Activated CD4-positive, alpha-beta T cell treated with anti-CD3 and anti-CD28 coated beads for 1 hour (primary cell): ENCODE measurements around the gene LBX2.

ENCODE experiments used
- DNase-seq: peaks from one replicate; pipeline ENCODE4 v3.0.0-alpha.2; 2020

LBX2 gene

GRCh38 chr2:74525717-74526648, 26.6 kb upstream of the LBX2 start, which contains the start of gene DQX1:
Gene DQX1, minus strand, starts transcription at chr2:74526231. Its CDS starts 502 bp downstream, at chr2:74525729.
- DNase-seq: no peak

- no peak for DNase-seq
Measured at GRCh38 chr2:74524955-74525716, 25.7 kb upstream of the LBX2 start.

- DNase-seq: no peak
Measured at GRCh38 chr2:74524005-74524404, 24.6 kb upstream of the LBX2 start.

GRCh38 chr2:74522516-74522915, 23.1 kb upstream of the LBX2 start:
- DNase-seq: no peak

GRCh38 chr2:74516650-74517049, 17.2 kb upstream of the LBX2 start:
- DNase-seq: no peak

- DNase-seq: peak; percentile 60
Measured at GRCh38 chr2:74515981-74516633, 16.7 kb upstream of the LBX2 start.

GRCh38 chr2:74515271-74515980, 16.0 kb upstream of the LBX2 start:
- no peak for DNase-seq

GRCh38 chr2:74514368-74515270, 15.2 kb upstream of the LBX2 start, which contains the start of gene TLX2:
Gene TLX2, plus strand, starts transcription at chr2:74514450. Its CDS starts 357 bp downstream, at chr2:74514807.
- no peak for DNase-seq

GRCh38 chr2:74513605-74514367, 14.4 kb upstream of the LBX2 start:
- no peak for DNase-seq

- DNase-seq: no peak
Measured at GRCh38 chr2:74512744-74513604, 13.6 kb upstream of the LBX2 start.

- no peak for DNase-seq
Measured at GRCh38 chr2:74511104-74511989, 11.9 kb upstream of the LBX2 start.

GRCh38 chr2:74510272-74510671, 10.9 kb upstream of the LBX2 start:
- no peak for DNase-seq

GRCh38 chr2:74507926-74508520, 8.6 kb upstream of the LBX2 start:
- DNase-seq: peak; percentile 17

- DNase-seq: peak; percentile 97
Measured at GRCh38 chr2:74507145-74507925, 7.9 kb upstream of the LBX2 start, which contains the start of gene PCGF1. Gene PCGF1, minus strand, starts transcription at chr2:74507695. Its CDS starts 27 bp downstream, at chr2:74507668.

GRCh38 chr2:74505448-74506246, 6.2 kb upstream of the LBX2 start:
- no peak for DNase-seq

- no peak for DNase-seq
Measured at GRCh38 chr2:74504591-74504990, 5.2 kb upstream of the LBX2 start.
